ENCODE data around the gene ARAP1.

DNA sequence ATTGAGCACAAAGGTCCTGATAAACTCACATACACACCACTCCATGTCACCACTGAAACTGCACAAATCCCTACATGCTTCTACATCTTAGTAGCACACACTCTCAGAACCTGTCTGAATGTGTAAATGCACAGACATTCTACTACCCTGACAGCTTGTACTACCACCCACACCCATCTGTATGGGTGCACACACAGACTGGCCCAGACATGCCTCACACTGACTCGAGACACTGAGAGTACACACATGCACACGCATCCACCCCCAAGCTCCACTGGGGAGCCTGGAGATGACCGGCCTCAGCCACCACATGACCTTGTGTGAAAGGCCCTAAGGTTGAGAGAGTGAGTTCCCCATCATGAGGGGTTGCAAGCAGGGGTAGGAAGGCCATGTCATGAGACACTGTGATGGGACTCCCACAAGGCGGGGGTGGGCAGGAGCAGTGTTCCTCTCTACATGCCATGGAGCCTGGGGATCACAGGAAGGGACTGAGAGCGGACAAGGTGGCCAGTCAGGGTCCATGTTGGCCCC is 28.1 kb downstream of the ARAP1 start:
- no peak for TF ChIP-seq GATA3 (IDR thresholded peaks at IDR 0.05; ENCODE audit: low read depth, low read length)
- no peak for TF ChIP-seq GATA2 (IDR thresholded peaks at IDR 0.05; ENCODE audit: low read depth, low read length)

All from SH-SY5Y (cell line).